Anterior cingulate cortex (tissue), 58 donors: ENCODE results near the gene RASGRP3.
A peak's percentile ranks its signal among the peaks of the same experiment; 100 is the strongest.

Experiments
- DNase-seq, 58 donors: peaks; one replicate each; lab custom pipeline; 2025; lab: John Stamatoyannopoulos, UW

RASGRP3 gene

DNA sequence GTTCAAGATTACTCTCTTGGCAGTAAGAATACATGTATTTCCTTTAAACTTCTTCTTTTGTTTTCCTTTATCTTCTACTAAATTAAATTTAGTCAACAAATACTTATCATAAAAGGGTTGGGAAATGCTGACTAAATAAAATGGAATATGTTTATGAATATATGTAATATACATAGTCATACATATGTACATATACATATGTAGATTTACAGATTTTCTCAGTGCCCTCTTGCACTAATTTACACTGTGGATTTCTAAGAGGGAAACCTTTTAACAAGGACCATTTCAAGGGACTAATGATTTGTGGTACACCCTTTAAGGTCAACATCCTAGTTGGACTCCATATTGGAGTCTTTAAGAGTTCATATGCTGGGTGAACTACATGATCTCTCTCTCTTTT is 85.4 kb downstream of the RASGRP3 start:
- DNase-seq: no peak

DNA sequence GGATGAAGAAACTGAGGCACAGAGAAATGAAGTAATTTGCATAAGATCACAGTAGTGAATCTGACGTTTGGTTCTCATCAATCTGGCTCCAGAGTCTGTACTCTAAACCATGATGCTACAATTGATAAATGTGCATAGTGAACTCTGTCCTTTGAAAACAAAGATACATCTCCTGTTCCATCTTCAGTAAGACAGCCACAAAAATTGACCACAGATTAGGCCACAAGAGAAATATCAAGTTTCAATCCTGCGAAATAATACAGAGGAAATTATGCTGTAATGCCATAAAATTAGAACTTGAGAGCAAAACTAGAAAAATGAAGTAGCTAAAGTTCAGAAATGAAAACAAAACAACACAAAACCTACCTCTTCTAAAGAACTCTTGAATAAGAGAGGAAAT is 94.2 kb downstream of the RASGRP3 start:
- DNase-seq: no peak

DNA sequence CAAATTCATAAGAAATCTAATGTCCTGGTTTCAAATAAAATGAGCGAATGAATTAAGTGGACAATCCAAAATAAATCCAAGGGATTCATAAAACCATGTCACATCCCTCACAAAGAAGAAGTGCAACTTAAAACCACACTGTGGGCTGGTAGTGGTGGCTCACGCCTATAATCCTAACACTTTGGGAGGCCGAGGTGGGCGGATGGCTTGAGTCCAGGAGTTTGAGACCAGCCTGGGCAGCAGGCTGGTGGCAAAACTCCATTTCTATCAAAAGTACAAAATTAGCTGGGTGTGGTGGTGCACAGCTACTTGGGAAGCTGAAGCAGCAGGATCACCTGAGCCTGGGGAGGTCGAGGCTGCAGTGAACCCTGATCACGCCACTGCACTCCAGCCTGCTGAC is 97.2 kb downstream of the RASGRP3 start:
- peak in 11 of 58 donors; percentile 14 to 47 (median 21) for DNase-seq

DNA sequence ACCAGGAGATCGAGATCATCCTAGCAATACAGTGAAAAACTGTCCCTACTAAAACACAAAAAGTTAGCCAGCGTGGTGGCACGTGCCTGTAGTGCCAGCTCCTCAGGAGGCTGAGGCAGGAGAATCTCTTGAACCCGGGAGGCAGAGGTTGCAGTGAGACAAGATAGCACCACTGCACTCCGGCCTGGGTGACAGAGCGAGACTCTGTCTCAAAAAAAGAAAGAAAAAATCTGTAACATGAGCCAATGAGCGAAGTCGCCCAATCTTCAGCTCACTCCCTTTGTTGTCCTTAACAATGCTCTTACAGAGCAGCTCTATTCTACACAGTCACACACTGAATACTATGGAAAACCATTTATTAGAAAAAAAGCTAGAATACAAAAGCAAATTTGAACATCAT is 100.6 kb downstream of the RASGRP3 start:
- DNase-seq: peak in 11 of 58 donors; percentile 13 to 63 (median 35)

DNA sequence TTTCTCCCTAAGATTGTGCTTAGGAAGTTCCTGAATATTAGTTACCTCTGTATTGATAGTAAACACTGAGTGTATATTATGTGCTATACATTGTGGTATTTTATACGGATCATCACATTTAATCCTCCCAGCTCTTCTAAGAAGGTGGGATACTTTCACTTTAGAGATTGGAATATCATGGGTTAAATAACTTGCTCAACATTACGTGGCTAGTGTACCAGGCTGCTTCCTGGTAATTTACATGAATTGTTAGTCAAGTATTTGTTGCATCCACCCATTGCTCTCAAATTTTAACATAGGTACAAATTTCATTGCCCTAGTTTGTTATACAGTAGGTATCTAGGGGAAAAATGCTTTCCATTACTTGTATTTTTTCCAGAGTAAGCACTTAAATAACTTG is 101.2 kb downstream of the RASGRP3 start:
- no peak for DNase-seq

DNA sequence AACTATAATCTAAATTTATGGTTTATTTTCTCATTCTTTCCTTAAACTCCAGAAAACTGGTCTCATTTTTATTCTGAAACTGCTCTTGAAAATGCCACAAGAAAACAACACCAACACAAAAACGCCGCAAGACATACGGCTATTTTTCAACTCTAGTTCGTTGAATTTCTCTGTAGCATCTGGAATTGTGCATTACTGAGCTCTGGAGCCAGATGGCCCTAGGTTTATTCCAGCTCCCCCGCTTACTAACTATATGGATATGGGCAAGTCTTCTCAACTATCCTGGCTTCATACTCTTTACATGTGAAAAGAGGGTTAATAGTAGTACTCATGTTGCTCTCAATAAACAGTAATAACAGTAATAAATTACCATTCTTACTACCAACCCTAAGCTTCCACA is 102.8 kb downstream of the RASGRP3 start:
- peak in 2 of 58 donors; percentile 15 to 47 for DNase-seq

DNA sequence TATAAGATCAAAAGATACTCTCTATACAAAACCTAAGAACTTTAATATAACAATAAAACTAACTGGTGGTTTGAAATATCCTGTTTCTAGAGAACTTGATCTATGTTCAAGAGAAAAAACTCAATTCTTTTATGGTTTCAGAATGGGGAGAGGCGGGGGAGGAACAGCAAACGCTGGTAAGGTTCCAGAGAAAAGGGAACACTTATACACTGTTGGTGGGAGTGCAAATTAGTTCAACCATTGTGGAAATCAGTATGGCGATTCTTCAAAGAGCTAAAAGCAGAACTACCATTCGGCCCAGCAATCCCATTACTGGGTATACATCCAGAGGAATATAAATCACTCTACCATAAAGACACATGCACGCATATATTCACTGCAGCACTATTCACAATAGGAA is 105.4 kb downstream of the RASGRP3 start:
- no peak for DNase-seq

DNA sequence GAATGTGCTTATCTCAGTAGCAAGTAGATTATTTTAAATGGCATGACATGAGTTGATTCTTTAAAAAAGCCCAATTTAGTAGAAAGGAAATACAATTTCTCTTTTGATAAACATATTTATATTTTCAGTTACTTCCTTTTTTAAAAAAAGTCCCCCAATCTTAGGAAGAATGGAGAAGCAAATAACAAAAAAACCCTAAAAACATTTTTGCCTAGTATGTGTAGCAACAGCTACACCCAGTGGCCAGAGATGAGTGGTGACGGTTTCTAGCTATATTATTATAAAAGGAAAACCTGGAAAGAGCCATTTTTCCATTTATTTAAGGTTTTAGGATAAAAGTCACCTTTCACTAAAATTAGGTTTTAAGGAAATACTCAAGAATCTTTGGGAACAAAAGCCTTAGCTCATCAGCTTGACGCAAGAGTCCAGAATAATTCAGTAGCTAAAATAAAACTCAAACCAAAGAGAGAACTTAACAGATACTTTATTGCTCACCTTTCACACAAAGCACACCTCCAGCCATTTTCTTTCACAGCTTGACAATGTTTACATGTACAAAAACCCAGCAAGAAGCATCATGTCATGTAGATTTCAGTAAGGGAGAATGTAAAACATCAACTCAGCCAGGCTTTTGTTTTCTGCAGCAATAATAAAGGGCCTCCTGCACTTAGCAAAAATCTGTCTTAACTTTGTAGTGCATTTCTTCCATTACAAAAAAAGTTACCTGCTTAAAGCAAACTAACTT is 106.9 kb downstream of the RASGRP3 start:
- peak in 10 of 58 donors; percentile 8 to 55 (median 19) for DNase-seq

DNA sequence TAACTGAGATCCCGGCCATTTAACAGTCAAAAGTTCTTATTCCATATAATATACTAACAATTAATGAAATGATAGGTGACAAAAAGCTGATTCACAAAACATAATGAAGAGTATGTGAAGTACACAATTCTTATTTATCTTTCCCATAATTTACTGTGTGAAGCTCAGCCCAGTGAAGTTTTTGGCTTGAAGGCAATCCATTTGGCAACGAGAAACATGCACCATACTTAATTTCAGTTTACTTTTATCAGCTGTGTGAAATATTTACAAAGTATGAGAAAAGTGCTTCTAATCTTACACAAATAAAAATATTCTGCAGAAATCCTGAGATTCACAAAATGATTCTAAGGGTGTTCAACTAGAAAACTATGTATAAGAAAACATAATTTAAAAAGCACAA is 110.3 kb downstream of the RASGRP3 start:
- DNase-seq: no peak

DNA sequence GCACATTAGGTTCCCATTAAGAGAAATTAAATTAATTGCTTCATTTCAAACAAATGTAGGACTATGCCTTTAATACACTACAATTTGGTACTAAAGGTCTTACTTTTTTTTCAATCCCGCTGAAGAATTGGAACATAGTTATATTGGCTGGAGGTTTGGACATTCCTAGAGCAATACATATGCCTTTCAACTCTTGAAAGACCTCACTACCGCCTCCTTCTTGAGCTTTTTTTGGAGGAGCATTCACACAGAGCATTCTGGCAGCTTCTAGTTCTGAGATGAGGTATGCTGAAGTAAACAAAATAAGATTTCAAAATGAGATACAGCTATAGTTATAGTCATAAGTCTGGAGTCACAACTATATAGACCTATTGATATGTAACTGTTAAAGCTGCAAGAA is 111.8 kb downstream of the RASGRP3 start:
- no peak for DNase-seq

DNA sequence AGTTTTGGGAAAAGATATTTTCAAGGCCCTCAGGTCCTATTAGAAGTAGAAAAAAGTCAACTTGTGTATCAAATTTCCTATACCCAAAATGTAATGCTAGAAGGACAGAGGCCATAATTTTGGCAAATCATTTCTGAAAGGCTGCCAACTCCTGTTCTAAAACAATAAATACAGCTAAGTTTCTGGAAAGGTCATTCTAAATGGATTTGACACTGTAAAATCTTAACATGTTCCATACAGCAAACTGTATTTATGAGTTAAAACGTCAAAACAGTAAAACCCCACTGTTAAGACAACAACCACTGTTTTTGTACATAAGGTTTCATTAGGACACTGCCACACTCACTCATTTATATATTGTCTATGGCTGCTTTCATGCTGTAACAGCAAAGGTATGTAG is 113.0 kb downstream of the RASGRP3 start:
- DNase-seq: no peak

DNA sequence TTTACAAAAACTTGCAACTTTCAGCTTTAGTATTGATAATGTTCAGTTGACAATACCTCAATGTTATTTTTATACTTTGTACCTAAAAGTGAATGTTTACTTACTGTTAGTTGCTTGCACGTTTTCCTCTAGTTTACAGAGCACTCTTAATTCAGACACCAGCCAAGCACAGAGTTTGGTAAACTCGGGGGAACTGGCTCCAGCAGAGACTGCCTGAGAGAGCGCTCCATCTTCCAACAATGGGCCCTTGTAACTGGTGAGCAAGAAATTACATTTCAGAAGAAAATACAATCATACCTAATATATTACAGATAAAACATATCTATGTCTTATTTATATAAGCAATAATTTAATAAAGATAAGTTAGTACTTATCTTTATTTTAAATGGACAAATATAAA is 118.9 kb downstream of the RASGRP3 start:
- peak in 2 of 58 donors; percentile 6 to 11 for DNase-seq

DNA sequence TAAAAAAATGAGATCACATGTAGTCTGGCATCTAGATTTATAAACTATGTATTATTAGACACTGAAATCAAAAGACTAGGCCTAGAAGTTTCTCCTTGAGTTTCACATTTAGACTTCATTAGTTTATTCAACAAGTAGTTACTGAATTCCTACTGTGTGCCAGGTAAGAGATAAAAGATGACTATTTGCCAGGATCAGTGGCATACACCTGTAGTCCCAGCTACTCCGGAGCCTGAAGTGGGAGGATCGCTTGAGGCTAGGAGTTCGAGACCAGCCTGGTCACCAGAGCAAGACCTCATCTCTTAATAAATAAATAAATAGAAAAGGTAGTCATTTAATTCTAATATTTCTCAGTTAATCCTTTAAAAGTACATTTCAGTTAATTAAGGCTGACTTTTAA is 120.6 kb downstream of the RASGRP3 start:
- DNase-seq: no peak

DNA sequence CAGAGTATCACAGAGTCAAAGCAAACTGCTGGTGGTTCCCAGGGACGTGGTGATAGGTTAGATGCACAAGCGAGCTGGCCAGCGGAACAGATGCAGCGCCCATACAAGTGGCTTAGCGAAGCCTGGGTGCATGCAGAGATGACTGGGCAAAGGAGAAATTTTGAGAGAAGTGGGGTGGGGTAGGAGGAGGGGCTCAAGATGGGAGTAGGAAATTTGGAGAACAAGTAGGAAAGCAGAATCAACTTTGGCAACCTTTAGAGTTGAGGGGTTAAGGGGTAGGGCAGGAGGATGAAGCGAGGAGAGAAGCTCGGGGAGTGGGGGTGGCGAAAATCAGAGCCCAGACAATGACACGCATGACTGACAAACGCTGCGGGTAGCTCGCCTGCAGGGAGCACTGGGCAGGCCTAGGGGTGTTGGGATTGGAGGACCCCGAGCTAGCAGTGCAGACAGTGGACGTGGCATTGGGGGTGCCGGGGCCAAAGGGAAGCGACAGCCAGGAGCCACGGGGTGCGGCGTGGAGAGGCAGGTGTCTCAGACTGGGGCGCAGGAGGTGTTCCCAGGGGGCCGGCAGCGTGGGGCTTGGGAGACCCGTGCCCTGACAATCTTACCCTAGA is 122.2 kb downstream of the RASGRP3 start:
- peak in 12 of 58 donors; percentile 28 to 81 (median 48) for DNase-seq

DNA sequence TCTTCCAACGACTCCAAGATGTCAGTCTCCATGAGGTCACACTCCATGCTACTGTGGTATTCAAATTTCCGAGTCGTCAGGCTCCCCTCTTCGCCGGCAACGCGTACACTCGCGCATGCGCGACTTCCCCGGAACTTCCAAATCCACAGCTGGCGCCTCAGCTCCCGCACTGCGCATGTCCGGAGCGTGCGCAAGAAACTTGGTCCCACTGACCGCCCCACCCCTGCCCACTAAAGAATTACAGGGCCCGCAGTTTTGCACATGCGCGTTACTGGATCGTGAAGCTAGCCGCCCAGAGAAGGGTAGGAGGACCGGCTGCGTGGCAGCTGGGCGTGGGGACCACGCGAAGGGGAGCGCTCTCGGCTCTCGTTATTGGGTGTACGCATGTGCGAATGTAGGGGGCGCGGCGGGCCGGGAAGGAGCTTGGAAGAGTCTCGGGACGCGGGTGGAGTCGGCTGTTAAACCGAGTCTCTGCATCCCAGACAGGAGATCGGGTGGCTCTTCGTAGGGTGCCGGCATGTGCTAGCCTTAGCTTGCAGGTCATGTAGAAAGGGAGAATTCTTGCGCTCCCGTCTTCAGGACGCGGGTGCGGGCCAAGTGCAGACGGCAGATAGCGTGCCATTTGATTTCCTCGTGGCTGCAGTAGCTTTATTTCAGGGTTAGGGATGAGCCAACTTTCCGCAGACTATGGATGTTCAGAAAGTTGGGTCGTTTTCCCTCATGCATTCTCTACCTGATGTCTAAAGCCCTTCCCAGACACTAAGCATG is 122.9 kb downstream of the RASGRP3 start, which contains the start of gene FAM98A:
TSS of gene FAM98A (minus strand) at position 125 of the 768 bp plus-strand sequence. CDS start at position 47, 78 bp downstream.
- DNase-seq: peak; percentile 91 to 100 (median 98)

DNA sequence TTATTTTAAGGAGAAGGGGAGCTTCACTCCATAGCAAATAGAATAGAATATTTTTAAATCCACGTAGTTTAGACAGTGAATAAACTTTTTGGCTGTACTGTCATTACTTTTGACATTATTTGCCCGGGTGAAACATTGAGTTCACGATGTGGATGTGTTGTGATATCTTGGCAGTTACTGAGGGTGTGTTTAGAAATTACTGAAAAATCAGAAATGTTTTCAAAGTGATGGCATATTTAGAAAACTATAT is 123.4 kb downstream of the RASGRP3 start:
- no peak for DNase-seq

DNA sequence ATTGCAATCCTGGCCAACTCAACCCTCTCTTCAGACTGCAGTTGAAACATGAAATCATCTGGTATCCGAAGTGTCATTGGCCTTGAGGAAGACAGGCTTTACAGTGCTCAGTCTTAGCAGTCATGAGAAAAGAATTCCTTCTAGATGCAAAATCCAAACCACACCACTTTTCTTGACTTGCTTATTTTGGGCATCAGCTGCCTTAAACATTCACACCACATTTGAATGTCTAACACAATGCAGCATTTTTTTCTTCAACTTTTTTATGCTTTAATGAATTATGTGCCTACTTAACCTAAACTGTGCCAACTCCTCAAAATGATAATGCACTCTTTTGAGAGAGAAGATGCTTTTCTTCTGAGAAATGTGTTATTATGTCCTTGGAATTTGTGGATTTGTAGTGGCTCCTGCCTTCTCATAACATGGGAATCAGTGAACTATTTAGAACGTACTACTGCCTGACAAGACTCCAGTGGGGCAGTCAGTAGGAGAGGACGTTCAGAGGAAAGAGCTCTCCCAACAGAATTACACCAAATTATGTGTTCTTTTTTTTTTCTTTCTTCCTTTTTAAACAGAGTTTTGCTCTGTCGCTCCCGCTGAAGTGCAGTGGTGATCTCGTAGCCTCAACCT is 125.9 kb downstream of the RASGRP3 start:
- peak in 1 of 58 donors; percentile 4 for DNase-seq

DNA sequence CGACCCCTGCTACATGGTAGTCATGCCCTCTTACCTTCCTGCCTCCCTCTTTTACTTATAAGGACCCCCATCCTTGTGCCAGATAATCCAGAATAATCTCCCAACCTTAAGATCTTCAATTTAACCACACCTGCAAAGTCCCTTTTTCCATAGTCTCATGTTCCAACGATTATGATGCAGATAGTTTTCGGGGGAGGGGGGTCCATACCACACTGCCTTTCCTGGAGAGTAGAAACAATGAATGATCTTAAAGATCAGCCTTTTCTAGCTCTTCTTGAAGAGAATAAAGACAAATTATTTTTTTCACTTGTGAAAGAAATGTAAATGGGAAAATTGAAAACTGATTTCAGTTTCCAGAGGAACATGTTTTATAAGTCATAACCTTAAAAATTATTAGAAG is 127.0 kb downstream of the RASGRP3 start:
- DNase-seq: no peak

DNA sequence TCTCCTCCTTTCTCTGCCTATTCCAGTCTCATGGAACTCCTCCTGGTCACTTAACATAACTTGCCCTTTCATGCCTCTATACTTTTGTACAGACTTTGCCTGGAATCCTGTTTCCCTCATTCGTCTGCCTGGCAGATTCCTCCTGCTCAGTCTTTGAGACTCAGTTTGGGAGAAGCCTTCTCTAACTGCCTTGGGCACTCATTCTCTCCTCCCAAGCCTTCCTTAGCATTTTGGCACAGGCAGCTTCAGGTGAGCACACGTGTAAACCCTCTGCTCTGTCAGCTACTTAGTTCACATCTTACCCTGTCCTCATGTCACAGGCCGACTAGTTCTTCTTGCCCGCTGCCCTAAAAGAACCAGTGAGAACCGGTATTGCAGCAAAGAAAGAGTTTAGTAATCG is 128.6 kb downstream of the RASGRP3 start:
- DNase-seq: no peak

DNA sequence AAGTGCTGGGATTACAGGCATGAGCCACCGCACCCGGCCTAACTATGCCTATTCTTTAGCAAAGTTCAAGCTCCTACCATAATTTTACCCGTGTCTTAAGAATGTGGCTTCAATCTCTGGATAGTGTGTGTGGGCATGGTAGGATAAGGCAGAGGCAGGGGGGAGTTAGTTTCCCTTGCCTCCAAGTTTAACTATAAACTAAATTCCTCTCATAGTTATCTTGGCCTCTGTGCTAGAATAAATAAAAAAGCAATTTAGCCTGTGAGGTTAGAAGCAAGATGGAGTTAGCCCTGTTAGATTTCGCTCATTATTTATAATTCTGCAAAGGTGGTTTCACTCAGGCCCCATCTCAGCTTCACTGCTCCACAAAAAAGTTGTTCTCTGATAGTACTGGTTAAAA is 129.7 kb downstream of the RASGRP3 start:
- DNase-seq: no peak

DNA sequence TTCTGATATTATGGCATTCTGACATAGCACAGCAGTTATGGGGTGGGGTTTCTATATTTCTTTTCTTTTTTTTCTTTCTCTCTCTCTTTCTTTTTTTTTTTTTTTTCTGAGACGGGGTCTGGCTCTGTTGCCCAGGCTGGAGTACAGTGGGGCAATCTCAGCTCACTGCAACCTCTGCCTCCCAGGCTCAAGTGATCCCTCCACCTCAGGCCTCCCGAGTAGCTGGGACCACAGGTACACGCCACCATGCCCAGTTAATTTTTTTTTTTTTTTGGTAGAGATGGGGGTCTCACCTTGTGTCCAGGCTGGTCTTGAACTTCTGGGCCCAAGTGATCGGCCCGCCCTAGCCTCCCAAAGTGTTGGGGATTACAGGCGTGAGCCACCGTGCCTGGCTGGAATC is 130.2 kb downstream of the RASGRP3 start:
- no peak for DNase-seq
